Measurements from ENCODE around the gene FBXL17. TPM values are rescaled to one million over a fixed set of nuclear protein-coding genes. Genes with fewer than 3 reads are reported as not detected.

Gene FBXL17
- total RNA-seq, 1 experiment from 2014 or later, result 3.5 TPM

DNA sequence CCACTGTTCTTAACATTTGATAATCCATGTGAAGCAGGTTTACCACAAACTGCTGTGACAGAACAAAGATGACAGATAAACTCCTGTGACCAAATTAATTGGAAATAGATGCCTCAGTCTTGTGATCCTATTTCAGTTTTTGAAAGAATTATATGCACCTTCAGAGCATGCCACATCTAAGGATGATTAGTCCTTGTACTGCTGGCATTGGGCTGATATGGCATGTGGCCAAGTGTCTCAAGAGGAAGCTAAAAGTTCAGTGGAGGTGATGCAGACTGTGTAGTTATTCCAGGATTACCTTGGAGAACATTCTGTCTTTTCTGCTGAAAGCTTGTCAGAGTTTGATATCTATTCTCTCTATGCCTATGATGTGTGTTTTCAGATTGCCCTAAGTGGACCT is 396.8 kb downstream of the FBXL17 start:
- H3K9me3 Mint-ChIP-seq, result peaks cover 5% of the 10 kb centered on the region; the same call in 1 of the 2 replicates
- no peak overlapping the region for H3K27ac Mint-ChIP-seq
- H3K4me3 Mint-ChIP-seq, result no peak overlapping the region
- ATAC-seq (no peak), DNase-seq (ENCODE audit: low spot score) (no peak)
- no peaks in the 10 kb centered on the region for H3K36me3 Mint-ChIP-seq
- POLR2A ChIA-PET, result no interaction called here
- CTCF ChIA-PET, result no interaction called here
- TF ChIP-seq TEAD1 (CRISPR knock-in tag; IDR thresholded peaks at IDR 0.05) (no peak), ZBTB21 (CRISPR knock-in tag; IDR thresholded peaks at IDR 0.05; ENCODE audit: borderline replicate concordance) (no peak), ZNF671 (CRISPR knock-in tag; IDR thresholded peaks at IDR 0.05) (no peak), JUN (CRISPR knock-in tag; IDR thresholded peaks at IDR 0.05) (no peak), SMAD3 (CRISPR knock-in tag; IDR thresholded peaks at IDR 0.05; ENCODE audit: borderline replicate concordance) (no peak), NR2C2 (CRISPR knock-in tag; IDR thresholded peaks at IDR 0.05) (no peak)
- TF ChIP-seq, protein P1, sequence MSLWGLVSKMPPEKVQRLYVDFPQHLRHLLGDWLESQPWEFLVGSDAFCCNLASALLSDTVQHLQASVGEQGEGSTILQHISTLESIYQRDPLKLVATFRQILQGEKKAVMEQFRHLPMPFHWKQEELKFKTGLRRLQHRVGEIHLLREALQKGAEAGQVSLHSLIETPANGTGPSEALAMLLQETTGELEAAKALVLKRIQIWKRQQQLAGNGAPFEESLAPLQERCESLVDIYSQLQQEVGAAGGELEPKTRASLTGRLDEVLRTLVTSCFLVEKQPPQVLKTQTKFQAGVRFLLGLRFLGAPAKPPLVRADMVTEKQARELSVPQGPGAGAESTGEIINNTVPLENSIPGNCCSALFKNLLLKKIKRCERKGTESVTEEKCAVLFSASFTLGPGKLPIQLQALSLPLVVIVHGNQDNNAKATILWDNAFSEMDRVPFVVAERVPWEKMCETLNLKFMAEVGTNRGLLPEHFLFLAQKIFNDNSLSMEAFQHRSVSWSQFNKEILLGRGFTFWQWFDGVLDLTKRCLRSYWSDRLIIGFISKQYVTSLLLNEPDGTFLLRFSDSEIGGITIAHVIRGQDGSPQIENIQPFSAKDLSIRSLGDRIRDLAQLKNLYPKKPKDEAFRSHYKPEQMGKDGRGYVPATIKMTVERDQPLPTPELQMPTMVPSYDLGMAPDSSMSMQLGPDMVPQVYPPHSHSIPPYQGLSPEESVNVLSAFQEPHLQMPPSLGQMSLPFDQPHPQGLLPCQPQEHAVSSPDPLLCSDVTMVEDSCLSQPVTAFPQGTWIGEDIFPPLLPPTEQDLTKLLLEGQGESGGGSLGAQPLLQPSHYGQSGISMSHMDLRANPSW (CRISPR knock-in tag; conservative IDR thresholded peaks at IDR 0.05; ENCODE audit: low read depth), result no peak
- TF ChIP-seq, protein P2, sequence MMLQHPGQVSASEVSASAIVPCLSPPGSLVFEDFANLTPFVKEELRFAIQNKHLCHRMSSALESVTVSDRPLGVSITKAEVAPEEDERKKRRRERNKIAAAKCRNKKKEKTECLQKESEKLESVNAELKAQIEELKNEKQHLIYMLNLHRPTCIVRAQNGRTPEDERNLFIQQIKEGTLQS (CRISPR knock-in tag; conservative IDR thresholded peaks at IDR 0.05), result no peak
- TF ChIP-seq, protein P3, sequence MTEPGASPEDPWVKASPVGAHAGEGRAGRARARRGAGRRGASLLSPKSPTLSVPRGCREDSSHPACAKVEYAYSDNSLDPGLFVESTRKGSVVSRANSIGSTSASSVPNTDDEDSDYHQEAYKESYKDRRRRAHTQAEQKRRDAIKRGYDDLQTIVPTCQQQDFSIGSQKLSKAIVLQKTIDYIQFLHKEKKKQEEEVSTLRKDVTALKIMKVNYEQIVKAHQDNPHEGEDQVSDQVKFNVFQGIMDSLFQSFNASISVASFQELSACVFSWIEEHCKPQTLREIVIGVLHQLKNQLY (CRISPR knock-in tag; IDR thresholded peaks at IDR 0.05), result no peak
- TF ChIP-seq, protein P4, sequence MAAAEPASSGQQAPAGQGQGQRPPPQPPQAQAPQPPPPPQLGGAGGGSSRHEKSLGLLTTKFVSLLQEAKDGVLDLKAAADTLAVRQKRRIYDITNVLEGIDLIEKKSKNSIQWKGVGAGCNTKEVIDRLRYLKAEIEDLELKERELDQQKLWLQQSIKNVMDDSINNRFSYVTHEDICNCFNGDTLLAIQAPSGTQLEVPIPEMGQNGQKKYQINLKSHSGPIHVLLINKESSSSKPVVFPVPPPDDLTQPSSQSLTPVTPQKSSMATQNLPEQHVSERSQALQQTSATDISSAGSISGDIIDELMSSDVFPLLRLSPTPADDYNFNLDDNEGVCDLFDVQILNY (CRISPR knock-in tag; IDR thresholded peaks at IDR 0.05), result no peak
- H3K27me3 Mint-ChIP-seq (ENCODE audit: low read depth), result no peaks in the 10 kb centered on the region
- 0 out of 2 replicates have a peak, but pooled peaks cover 2% of the 10 kb centered on the region for H3K4me1 Mint-ChIP-seq

DNA sequence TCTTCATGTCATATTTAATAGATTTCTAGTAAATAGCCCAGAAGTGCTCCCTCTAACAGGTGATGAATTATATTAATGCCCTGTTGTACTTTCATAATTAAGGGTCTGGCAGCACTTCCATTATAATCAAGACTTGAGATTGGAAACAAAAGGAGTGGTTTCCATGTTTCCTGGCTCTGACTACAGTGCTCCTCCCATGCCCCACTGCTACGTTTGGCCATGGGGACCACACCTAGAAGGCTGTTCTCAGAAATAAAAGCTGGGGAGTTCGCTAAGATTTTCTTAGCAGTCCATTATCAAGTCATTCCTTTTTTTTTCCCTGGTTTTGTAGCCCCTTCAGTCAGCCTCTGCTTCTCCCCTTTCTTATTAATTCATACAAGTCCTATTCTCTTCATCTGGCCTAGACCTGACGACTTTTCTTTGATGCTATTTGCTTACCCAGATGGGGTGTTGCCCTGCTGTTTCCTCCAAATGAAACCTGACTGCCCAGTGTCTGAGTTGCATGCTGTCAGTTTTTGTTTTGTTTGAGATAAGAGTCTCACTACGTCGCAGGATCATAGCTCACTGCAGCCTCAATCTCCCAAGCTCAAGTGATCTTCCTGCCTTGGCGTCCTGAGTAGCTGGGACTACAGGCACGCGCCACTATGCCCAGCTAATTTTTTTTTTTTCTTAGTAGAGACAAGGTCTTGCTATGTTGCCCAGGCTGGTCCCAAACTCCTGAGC is 399.0 kb downstream of the FBXL17 start:
- ChIA-PET POLR2A (interaction anchor here (0.6 kb wide), 1 partner anchor 40 kb away, joined by 4 read pairs; no protein-coding TSS in a partner anchor), CTCF (no interaction called here)
- no peak overlapping the region for H3K27ac Mint-ChIP-seq
- H3K27me3 Mint-ChIP-seq (ENCODE audit: low read depth), result no peaks in the 10 kb centered on the region
- no peak overlapping the region for H3K4me3 Mint-ChIP-seq
- H3K36me3 Mint-ChIP-seq, result no peaks in the 10 kb centered on the region
- DNase-seq (ENCODE audit: low spot score), result no peak
- no peak for ATAC-seq
- TF ChIP-seq TCF7 (CRISPR knock-in tag; IDR thresholded peaks at IDR 0.05; ENCODE audit: low read depth), result no peak
- TF ChIP-seq, protein P5, sequence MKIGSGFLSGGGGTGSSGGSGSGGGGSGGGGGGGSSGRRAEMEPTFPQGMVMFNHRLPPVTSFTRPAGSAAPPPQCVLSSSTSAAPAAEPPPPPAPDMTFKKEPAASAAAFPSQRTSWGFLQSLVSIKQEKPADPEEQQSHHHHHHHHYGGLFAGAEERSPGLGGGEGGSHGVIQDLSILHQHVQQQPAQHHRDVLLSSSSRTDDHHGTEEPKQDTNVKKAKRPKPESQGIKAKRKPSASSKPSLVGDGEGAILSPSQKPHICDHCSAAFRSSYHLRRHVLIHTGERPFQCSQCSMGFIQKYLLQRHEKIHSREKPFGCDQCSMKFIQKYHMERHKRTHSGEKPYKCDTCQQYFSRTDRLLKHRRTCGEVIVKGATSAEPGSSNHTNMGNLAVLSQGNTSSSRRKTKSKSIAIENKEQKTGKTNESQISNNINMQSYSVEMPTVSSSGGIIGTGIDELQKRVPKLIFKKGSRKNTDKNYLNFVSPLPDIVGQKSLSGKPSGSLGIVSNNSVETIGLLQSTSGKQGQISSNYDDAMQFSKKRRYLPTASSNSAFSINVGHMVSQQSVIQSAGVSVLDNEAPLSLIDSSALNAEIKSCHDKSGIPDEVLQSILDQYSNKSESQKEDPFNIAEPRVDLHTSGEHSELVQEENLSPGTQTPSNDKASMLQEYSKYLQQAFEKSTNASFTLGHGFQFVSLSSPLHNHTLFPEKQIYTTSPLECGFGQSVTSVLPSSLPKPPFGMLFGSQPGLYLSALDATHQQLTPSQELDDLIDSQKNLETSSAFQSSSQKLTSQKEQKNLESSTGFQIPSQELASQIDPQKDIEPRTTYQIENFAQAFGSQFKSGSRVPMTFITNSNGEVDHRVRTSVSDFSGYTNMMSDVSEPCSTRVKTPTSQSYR (CRISPR knock-in tag; IDR thresholded peaks at IDR 0.05), result no peak
- no peak for TF ChIP-seq GABPB1 (CRISPR knock-in tag; IDR thresholded peaks at IDR 0.05)
- TF ChIP-seq, protein P2 (CRISPR knock-in tag; conservative IDR thresholded peaks at IDR 0.05), result no peak
- TF ChIP-seq, protein P6, sequence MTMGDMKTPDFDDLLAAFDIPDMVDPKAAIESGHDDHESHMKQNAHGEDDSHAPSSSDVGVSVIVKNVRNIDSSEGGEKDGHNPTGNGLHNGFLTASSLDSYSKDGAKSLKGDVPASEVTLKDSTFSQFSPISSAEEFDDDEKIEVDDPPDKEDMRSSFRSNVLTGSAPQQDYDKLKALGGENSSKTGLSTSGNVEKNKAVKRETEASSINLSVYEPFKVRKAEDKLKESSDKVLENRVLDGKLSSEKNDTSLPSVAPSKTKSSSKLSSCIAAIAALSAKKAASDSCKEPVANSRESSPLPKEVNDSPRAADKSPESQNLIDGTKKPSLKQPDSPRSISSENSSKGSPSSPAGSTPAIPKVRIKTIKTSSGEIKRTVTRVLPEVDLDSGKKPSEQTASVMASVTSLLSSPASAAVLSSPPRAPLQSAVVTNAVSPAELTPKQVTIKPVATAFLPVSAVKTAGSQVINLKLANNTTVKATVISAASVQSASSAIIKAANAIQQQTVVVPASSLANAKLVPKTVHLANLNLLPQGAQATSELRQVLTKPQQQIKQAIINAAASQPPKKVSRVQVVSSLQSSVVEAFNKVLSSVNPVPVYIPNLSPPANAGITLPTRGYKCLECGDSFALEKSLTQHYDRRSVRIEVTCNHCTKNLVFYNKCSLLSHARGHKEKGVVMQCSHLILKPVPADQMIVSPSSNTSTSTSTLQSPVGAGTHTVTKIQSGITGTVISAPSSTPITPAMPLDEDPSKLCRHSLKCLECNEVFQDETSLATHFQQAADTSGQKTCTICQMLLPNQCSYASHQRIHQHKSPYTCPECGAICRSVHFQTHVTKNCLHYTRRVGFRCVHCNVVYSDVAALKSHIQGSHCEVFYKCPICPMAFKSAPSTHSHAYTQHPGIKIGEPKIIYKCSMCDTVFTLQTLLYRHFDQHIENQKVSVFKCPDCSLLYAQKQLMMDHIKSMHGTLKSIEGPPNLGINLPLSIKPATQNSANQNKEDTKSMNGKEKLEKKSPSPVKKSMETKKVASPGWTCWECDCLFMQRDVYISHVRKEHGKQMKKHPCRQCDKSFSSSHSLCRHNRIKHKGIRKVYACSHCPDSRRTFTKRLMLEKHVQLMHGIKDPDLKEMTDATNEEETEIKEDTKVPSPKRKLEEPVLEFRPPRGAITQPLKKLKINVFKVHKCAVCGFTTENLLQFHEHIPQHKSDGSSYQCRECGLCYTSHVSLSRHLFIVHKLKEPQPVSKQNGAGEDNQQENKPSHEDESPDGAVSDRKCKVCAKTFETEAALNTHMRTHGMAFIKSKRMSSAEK (CRISPR knock-in tag; IDR thresholded peaks at IDR 0.05; ENCODE audit: borderline replicate concordance), result no peak
- TF ChIP-seq, protein P7, sequence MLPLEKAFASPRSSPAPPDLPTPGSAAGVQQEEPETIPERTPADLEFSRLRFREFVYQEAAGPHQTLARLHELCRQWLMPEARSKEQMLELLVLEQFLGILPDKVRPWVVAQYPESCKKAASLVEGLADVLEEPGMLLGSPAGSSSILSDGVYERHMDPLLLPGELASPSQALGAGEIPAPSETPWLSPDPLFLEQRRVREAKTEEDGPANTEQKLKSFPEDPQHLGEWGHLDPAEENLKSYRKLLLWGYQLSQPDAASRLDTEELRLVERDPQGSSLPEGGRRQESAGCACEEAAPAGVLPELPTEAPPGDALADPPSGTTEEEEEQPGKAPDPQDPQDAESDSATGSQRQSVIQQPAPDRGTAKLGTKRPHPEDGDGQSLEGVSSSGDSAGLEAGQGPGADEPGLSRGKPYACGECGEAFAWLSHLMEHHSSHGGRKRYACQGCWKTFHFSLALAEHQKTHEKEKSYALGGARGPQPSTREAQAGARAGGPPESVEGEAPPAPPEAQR (CRISPR knock-in tag; IDR thresholded peaks at IDR 0.05), result no peak
- H3K9me3 Mint-ChIP-seq, result no peaks in the 10 kb centered on the region
- peaks cover 15% of the 10 kb centered on the region for H3K4me1 Mint-ChIP-seq

All from WTC11 (cell line).